Fibroblast of lung (primary cell): ENCODE results near the gene MTG2.

Experiments
- EZH2 ChIP-seq: IDR thresholded peaks from 2 replicates; pipeline ENCODE4 v1.5.1; 2012; ENCODE audit warnings: low read length, control low read depth, mild to moderate bottlenecking; ENCODE audit errors: missing control alignments
- TF ChIP-seq, protein P1 (sequence below), 2 donors: IDR thresholded peaks in 1 of 2; conservative IDR thresholded peaks in 1 of 2; 1 replicate in 1 of 2; 2 replicates in 1 of 2; pipeline ENCODE4 v1.5.1; 2011 to 2012; ENCODE audit warnings: low read length in 2 of 2, control low read depth in 1 of 2, inconsistent platforms in 1 of 2, low read depth in 1 of 2, mild to moderate bottlenecking in 1 of 2

DNA sequence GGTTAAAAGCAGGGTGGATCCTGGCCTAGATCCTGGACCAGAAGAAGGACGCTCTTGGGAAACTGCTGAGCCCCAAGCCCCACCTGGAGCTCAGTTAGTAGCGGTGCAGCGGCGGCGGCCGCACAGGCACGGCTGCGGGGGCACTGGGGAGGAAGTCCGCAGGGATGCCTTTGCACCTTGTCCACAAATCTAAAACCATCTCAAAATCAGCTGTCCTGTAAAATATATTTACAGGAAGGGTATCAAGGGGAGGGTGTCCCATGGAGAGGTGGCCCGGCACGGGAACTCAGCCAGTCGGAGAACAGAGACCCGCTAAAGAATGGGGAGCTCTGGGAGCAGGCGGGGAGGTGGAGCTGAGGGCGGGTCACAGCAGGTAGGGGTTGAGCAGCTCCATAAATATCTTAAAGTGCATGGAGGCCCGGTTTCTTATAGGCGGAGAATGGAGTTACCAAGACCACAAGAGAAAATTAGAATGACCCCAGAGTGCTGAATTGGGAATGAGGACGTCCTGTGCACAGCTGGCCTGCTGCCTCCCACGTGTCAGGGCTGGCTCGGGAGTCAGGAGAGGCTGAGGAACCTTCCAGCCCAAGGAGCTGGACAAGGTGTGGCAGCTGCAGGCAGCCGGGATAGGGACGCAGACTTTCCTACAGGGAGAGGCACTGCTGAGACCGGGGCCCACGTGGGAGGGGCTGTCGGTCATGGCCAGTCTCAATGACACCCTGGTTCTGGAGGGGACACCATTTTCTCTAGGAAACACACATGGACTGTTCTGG is 8.0 kb downstream of the MTG2 start:
- TF ChIP-seq EZH2, result no peak
- TF ChIP-seq, protein P1, sequence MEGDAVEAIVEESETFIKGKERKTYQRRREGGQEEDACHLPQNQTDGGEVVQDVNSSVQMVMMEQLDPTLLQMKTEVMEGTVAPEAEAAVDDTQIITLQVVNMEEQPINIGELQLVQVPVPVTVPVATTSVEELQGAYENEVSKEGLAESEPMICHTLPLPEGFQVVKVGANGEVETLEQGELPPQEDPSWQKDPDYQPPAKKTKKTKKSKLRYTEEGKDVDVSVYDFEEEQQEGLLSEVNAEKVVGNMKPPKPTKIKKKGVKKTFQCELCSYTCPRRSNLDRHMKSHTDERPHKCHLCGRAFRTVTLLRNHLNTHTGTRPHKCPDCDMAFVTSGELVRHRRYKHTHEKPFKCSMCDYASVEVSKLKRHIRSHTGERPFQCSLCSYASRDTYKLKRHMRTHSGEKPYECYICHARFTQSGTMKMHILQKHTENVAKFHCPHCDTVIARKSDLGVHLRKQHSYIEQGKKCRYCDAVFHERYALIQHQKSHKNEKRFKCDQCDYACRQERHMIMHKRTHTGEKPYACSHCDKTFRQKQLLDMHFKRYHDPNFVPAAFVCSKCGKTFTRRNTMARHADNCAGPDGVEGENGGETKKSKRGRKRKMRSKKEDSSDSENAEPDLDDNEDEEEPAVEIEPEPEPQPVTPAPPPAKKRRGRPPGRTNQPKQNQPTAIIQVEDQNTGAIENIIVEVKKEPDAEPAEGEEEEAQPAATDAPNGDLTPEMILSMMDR (conservative IDR thresholded peaks at IDR 0.05 in 1 of 2, IDR thresholded peaks at IDR 0.05 in 1 of 2; ENCODE audit: low read depth in 1 of 2, low read length in 2 of 2), result no peak
